H9 (cell line): ENCODE measurements around the gene BCAS3. TPM values are rescaled to one million over a fixed set of nuclear protein-coding genes. Genes with fewer than 3 reads are reported as not detected.
"Not testable (repeated sequence)": the region's sequence is repeated elsewhere in the genome, so short reads cannot be mapped to it uniquely, and the experiment has no call there.

Source experiments
- DNase-seq: peaks from one replicate; pipeline ENCODE4 v3.0.0-alpha.2; 2017
- H2AFZ ChIP-seq: one replicate; pipeline ENCODE4 v1.6.1; 2013; ENCODE audit warnings: mild to moderate bottlenecking, low read length, control low read depth, moderate library complexity
- H2AK5ac ChIP-seq: 2 replicates; pipeline ENCODE4 v1.6.1; 2013; ENCODE audit warnings: low read length, control low read depth, mixed read lengths; ENCODE audit not compliant: insufficient read length
- H2BK120ac ChIP-seq: one replicate; pipeline ENCODE4 v1.6.1; 2013; ENCODE audit warnings: low read depth, mild to moderate bottlenecking, low read length, control low read depth, inconsistent platforms; ENCODE audit not compliant: poor library complexity, severe bottlenecking
- H2BK12ac ChIP-seq: 2 replicates; pipeline ENCODE4 v1.6.1; 2013; ENCODE audit warnings: low read length, control low read depth, mixed read lengths, low read depth; ENCODE audit not compliant: insufficient read length
- H2BK15ac ChIP-seq: 2 replicates; pipeline ENCODE4 v1.6.1; 2013; ENCODE audit warnings: low read depth, low read length, control low read depth
- H2BK20ac ChIP-seq: one replicate; pipeline ENCODE4 v1.6.1; 2013; ENCODE audit warnings: low read depth, mild to moderate bottlenecking, low read length, control low read depth, inconsistent platforms; ENCODE audit not compliant: poor library complexity, severe bottlenecking
- H2BK5ac ChIP-seq: 2 replicates; pipeline ENCODE4 v1.6.1; 2013; ENCODE audit warnings: low read length, control low read depth, mixed read lengths; ENCODE audit not compliant: insufficient read length
- H3K14ac ChIP-seq: 2 replicates; pipeline ENCODE4 v1.6.1; 2013; ENCODE audit warnings: low read length, control low read depth; ENCODE audit not compliant: insufficient read depth
- H3K18ac ChIP-seq: 2 replicates; pipeline ENCODE4 v1.6.1; 2013; ENCODE audit warnings: low read depth, mild to moderate bottlenecking, mixed read lengths, low read length, control low read depth; ENCODE audit not compliant: insufficient read length
- H3K23ac ChIP-seq: 2 replicates; pipeline ENCODE4 v1.6.1; 2013; ENCODE audit warnings: low read length, control low read depth, mixed read lengths, low read depth; ENCODE audit not compliant: insufficient read length
- H3K23me2 ChIP-seq: 2 replicates; pipeline ENCODE4 v1.6.1; 2013; ENCODE audit warnings: low read depth, mild to moderate bottlenecking, mixed read lengths, low read length, control low read depth; ENCODE audit not compliant: insufficient read length, poor library complexity, severe bottlenecking
- H3K27ac ChIP-seq: 2 replicates; pipeline ENCODE4 v1.5.1; 2013; ENCODE audit warnings: low read length, control low read depth, mixed read lengths, low read depth; ENCODE audit not compliant: insufficient read length
- H3K27me3 ChIP-seq: 2 replicates; pipeline ENCODE4 v1.6.1; 2013; ENCODE audit warnings: low read length, control low read depth, inconsistent platforms; ENCODE audit not compliant: insufficient read depth
- H3K4ac ChIP-seq: 2 replicates; pipeline ENCODE4 v1.6.1; 2013; ENCODE audit warnings: low read depth, mild to moderate bottlenecking, control low read depth, inconsistent platforms, low read length, moderate library complexity
- H3K4me1 ChIP-seq: 2 replicates; pipeline ENCODE4 v1.6.1; 2013; ENCODE audit warnings: low read length, control low read depth, inconsistent platforms; ENCODE audit not compliant: insufficient read depth
- H3K4me2 ChIP-seq: 2 replicates; pipeline ENCODE4 v1.6.1; 2013; ENCODE audit warnings: low read length, control low read depth, mixed read lengths; ENCODE audit not compliant: insufficient read length, insufficient read depth
- H3K56ac ChIP-seq: 2 replicates; pipeline ENCODE4 v1.6.1; 2013; ENCODE audit warnings: low read depth, mild to moderate bottlenecking, mixed read lengths, low read length, control low read depth; ENCODE audit not compliant: insufficient read length
- H3K79me1 ChIP-seq: 2 replicates; pipeline ENCODE4 v1.6.1; 2013; ENCODE audit warnings: low read depth, mild to moderate bottlenecking, moderate library complexity, low read length, control low read depth, inconsistent platforms; ENCODE audit not compliant: insufficient read depth, poor library complexity, severe bottlenecking
- H3K79me2 ChIP-seq: 2 replicates; pipeline ENCODE4 v1.6.1; 2013; ENCODE audit warnings: low read length, control low read depth, inconsistent platforms; ENCODE audit not compliant: insufficient read depth
- H3K9ac ChIP-seq: 2 replicates; pipeline ENCODE4 v1.6.1; 2013; ENCODE audit warnings: low read length, control low read depth, mixed read lengths; ENCODE audit not compliant: insufficient read length; ENCODE audit errors: extremely low read depth
- H3K9me3 ChIP-seq: one replicate; pipeline ENCODE4 v1.6.1; 2013; ENCODE audit warnings: low read depth, low read length, inconsistent platforms; ENCODE audit not compliant: control insufficient read depth
- H3T11ph ChIP-seq: one replicate; pipeline ENCODE4 v1.6.1; 2013; ENCODE audit warnings: mild to moderate bottlenecking, low read length, control low read depth, inconsistent platforms
- H4K20me1 ChIP-seq: one replicate; pipeline ENCODE4 v1.6.1; 2013; ENCODE audit not compliant: control insufficient read depth, insufficient read length, insufficient read depth
- H4K5ac ChIP-seq: 2 replicates; pipeline ENCODE4 v1.6.1; 2013; ENCODE audit warnings: low read depth, mild to moderate bottlenecking, mixed read lengths, low read length, control low read depth; ENCODE audit not compliant: insufficient read length
- H4K8ac ChIP-seq: replicated peaks from 2 replicates; pipeline ENCODE4 v1.6.1; 2013; ENCODE audit warnings: low read length, control low read depth, mixed read lengths, low read depth; ENCODE audit not compliant: insufficient read length
- H4K91ac ChIP-seq: 2 replicates; pipeline ENCODE4 v1.6.1; 2013; ENCODE audit warnings: low read depth, mild to moderate bottlenecking, moderate library complexity, mixed read lengths, low read length, control low read depth; ENCODE audit not compliant: insufficient read length
- H3K27ac Mint-ChIP-seq, 3 experiments: 2 replicates in 2 of 3; 3 replicates in 1 of 3; pipeline ENCODE4 v1.8.0; 2020 to 2021; ENCODE audit warnings: mixed read lengths in 3 of 3, mild to moderate bottlenecking in 1 of 3, moderate library complexity in 1 of 3
- H3K27me3 Mint-ChIP-seq: 2 replicates; pipeline ENCODE4 v1.8.0; 2021; ENCODE audit warnings: low read depth, mild to moderate bottlenecking, moderate library complexity, mixed read lengths
- H3K36me3 Mint-ChIP-seq, 3 experiments: 2 replicates in 2 of 3; 3 replicates in 1 of 3; pipeline ENCODE4 v1.8.0; 2020 to 2021; ENCODE audit warnings: low read depth in 3 of 3, mixed read lengths in 3 of 3; ENCODE audit not compliant: insufficient read depth in 1 of 3
- H3K4me1 Mint-ChIP-seq, 2 experiments: 2 replicates each; pipeline ENCODE4 v1.8.0; 2020; ENCODE audit warnings: mixed read lengths in 2 of 2
- H3K4me3 Mint-ChIP-seq, 2 experiments: 2 replicates in 1 of 2; 3 replicates in 1 of 2; pipeline ENCODE4 v1.8.0; 2020 to 2021; ENCODE audit warnings: mild to moderate bottlenecking in 2 of 2, mixed read lengths in 2 of 2, moderate library complexity in 1 of 2
- H3K9me3 Mint-ChIP-seq, 2 experiments: 2 replicates in 1 of 2; 3 replicates in 1 of 2; pipeline ENCODE4 v1.8.0; 2020; ENCODE audit warnings: mild to moderate bottlenecking in 2 of 2, mixed read lengths in 2 of 2, moderate library complexity in 1 of 2
- WGBS: extraction: QIAGEN DNeasy Blood & Tissue Kit; methylation state at CpG from one replicate; pipeline ENCODE4 v1.1.7; 2013; ENCODE audit warnings: missing lambda C conversion rate, low lambda C conversion rate, mixed read lengths; ENCODE audit not compliant: insufficient read length; ENCODE audit errors: extremely low coverage; 5-methylcytosine and 5-hydroxymethylcytosine counted together
- total RNA-seq: library from RNA; stranded (reverse); gene quantifications from 2 replicates; pipeline ENCODE4 v1.2.1, GENCODE V29; 2021
- TF ChIP-seq, protein P1 (sequence below): fragments of 200-600 bp; sonication (generic); conservative IDR thresholded peaks from 3 replicates; pipeline ENCODE4 v1.8.0; 2021; ENCODE audit warnings: antibody characterized with exemption, mild to moderate bottlenecking

BCAS3 gene
- total RNA-seq, 1 experiment from 2014 or later, result 22.4 TPM

DNA sequence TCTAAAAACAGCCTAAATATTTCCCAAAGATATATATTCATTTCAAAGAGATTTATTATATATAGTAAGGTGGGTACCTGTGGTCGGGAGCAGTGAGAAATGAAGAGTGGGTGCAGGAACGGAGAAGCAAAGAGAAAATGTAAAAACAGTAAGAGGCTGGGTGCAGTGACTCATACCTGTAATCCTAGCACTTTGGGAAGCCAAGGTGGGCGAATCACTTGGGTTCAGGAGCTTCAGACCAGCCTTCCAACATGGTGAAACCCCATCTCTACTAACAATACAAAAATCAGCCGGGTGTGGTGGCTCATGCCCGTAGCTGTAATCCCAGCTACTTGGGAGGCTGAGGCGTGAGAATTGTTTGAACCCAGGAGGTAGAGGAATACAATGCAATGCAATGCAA, 257.1 kb downstream of the BCAS3 start:
- no peak overlapping the region for H3K27ac ChIP-seq
- no peak overlapping the region for H3K23ac ChIP-seq
- TF ChIP-seq, protein P1, sequence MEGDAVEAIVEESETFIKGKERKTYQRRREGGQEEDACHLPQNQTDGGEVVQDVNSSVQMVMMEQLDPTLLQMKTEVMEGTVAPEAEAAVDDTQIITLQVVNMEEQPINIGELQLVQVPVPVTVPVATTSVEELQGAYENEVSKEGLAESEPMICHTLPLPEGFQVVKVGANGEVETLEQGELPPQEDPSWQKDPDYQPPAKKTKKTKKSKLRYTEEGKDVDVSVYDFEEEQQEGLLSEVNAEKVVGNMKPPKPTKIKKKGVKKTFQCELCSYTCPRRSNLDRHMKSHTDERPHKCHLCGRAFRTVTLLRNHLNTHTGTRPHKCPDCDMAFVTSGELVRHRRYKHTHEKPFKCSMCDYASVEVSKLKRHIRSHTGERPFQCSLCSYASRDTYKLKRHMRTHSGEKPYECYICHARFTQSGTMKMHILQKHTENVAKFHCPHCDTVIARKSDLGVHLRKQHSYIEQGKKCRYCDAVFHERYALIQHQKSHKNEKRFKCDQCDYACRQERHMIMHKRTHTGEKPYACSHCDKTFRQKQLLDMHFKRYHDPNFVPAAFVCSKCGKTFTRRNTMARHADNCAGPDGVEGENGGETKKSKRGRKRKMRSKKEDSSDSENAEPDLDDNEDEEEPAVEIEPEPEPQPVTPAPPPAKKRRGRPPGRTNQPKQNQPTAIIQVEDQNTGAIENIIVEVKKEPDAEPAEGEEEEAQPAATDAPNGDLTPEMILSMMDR, result no peak
- Mint-ChIP-seq H3K27me3 (no peaks in the 10 kb centered on the region), H3K4me3 (no peak overlapping the region), H3K9me3 (no peaks in the 10 kb centered on the region), H3K4me1 (peaks cover 6 to 9% of the 10 kb centered on the region in 2 experiments), H3K36me3 (no peaks in the 10 kb centered on the region), H3K27ac (0 out of 7 replicates have a peak overlapping the region, but pooled peaks of 1 of the 3 experiments have one; percentile 1)
- no peaks in the 10 kb centered on the region for H3K79me1 ChIP-seq
- no peak overlapping the region for H4K91ac ChIP-seq
- H2BK12ac ChIP-seq, result no peak overlapping the region
- H3K23me2 ChIP-seq, result no peaks in the 10 kb centered on the region
- no peak overlapping the region for H3K9ac ChIP-seq
- H3K14ac ChIP-seq, result no peak overlapping the region
- H2BK15ac ChIP-seq, result no peak overlapping the region
- H4K5ac ChIP-seq, result no peak overlapping the region
- H2AFZ ChIP-seq, result no peak overlapping the region
- H3K56ac ChIP-seq, result no peak overlapping the region
- H3K4me1 ChIP-seq, result no peaks in the 10 kb centered on the region
- no peak overlapping the region for H2BK20ac ChIP-seq
- no peak overlapping the region for H2BK5ac ChIP-seq
- no peak overlapping the region for H2AK5ac ChIP-seq
- no peaks in the 10 kb centered on the region for H4K20me1 ChIP-seq
- no peak overlapping the region for H3K4me2 ChIP-seq
- no peaks in the 10 kb centered on the region for H3K27me3 ChIP-seq
- no peak overlapping the region for H3K18ac ChIP-seq
- WGBS, result no CpG with 5 or more reads among the region's 6 CpGs
- H2BK120ac ChIP-seq, result no peak overlapping the region
- H3K9me3 ChIP-seq, result no peaks in the 10 kb centered on the region
- DNase-seq, result peak; percentile 36
- no peaks in the 10 kb centered on the region for H3K79me2 ChIP-seq
- H3K4ac ChIP-seq, result no peak overlapping the region
- H4K8ac ChIP-seq, result no peak overlapping the region
- H3T11ph ChIP-seq, result no peak overlapping the region

DNA sequence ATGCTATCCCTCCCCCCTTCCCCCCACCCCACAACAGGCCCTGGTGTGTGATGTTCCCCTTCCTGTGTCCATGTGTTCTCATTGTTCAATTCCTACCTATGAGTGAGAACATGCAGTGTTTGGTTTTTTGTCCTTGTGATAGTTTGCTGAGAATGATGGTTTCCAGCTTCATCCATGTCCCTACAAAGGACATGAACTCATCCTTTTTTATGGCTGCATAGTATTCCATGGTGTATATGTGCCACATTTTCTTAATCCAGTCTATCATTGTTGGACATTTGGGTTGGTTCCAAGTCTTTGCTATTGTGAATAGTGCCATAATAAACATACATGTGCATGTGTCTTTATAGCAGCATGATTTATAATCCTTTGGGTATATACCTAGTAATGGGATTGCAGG, 258.3 kb downstream of the BCAS3 start:
- not testable (repeated sequence) for H3K4me3 Mint-ChIP-seq, H3T11ph ChIP-seq, H3K9ac ChIP-seq, H3K23me2 ChIP-seq, H4K91ac ChIP-seq, H3K36me3 Mint-ChIP-seq, H3K56ac ChIP-seq, H2BK15ac ChIP-seq, H2BK120ac ChIP-seq, H2AK5ac ChIP-seq, H2BK5ac ChIP-seq, H3K79me2 ChIP-seq, DNase-seq, H3K14ac ChIP-seq, H2BK12ac ChIP-seq, H3K4me1 ChIP-seq, H4K5ac ChIP-seq, H3K27me3 ChIP-seq, H3K79me1 ChIP-seq, H4K8ac ChIP-seq, H3K27ac Mint-ChIP-seq, H3K4ac ChIP-seq, H4K20me1 ChIP-seq, H3K18ac ChIP-seq, H3K23ac ChIP-seq, H3K27me3 Mint-ChIP-seq, H3K4me1 Mint-ChIP-seq, H2BK20ac ChIP-seq, H2AFZ ChIP-seq, H3K9me3 ChIP-seq, H3K27ac ChIP-seq, H3K9me3 Mint-ChIP-seq, H3K4me2 ChIP-seq
